ENCODE results near the gene RIPOR1.

RIPOR1 gene

GRCh38 chr16:67558859-67559258 is 30.2 kb downstream of the RIPOR1 start:
- no peak for FAIRE-seq

- FAIRE-seq: no peak
Measured at GRCh38 chr16:67560827-67561342, 32.3 kb downstream of the RIPOR1 start.

- no peak for FAIRE-seq
Measured at GRCh38 chr16:67561501-67561823, 32.8 kb downstream of the RIPOR1 start.

GRCh38 chr16:67561824-67562525 is 33.3 kb downstream of the RIPOR1 start:
- FAIRE-seq: no peak

- FAIRE-seq: no peak
Measured at GRCh38 chr16:67562526-67562917, 33.9 kb downstream of the RIPOR1 start, which contains the start of gene CTCF. Gene CTCF, plus strand, starts transcription at chr16:67562526. Its CDS starts 48,307 bp downstream, at chr16:67610833.

GRCh38 chr16:67562918-67563707 is 34.5 kb downstream of the RIPOR1 start:
- FAIRE-seq: no peak

GRCh38 chr16:67563708-67564468 is 35.3 kb downstream of the RIPOR1 start:
- no peak for FAIRE-seq

- no peak for FAIRE-seq
Measured at GRCh38 chr16:67565470-67566100, 37.0 kb downstream of the RIPOR1 start.

- FAIRE-seq: no peak
Measured at GRCh38 chr16:67571464-67571863, 42.8 kb downstream of the RIPOR1 start.

- no peak for FAIRE-seq
Measured at GRCh38 chr16:67571981-67572431, 43.4 kb downstream of the RIPOR1 start.

- FAIRE-seq: no peak
Measured at GRCh38 chr16:67579686-67580085, 51.1 kb downstream of the RIPOR1 start.

- FAIRE-seq: no peak
Measured at GRCh38 chr16:67580202-67580601, 51.6 kb downstream of the RIPOR1 start.

- FAIRE-seq: no peak
Measured at GRCh38 chr16:67593288-67593687, 64.7 kb downstream of the RIPOR1 start.

- no peak for FAIRE-seq
Measured at GRCh38 chr16:67593701-67594100, 65.1 kb downstream of the RIPOR1 start.

GRCh38 chr16:67594256-67594915 is 65.8 kb downstream of the RIPOR1 start:
- FAIRE-seq: no peak

GRCh38 chr16:67594956-67595355 is 66.3 kb downstream of the RIPOR1 start:
- FAIRE-seq: no peak

Data from colon (tissue), 2 donors.